ENCODE measurements around the gene CTNNA2. TPM values are rescaled to one million over a fixed set of nuclear protein-coding genes. Genes with fewer than 3 reads are reported as not detected.

Gene CTNNA2
- total RNA-seq, 1 donor from 2014 or later, result not detected

GRCh38 chr2:80459028-80459427, 946.2 kb downstream of the CTNNA2 start:
- Histone ChIP-seq H3K27me3 (no peaks in the 10 kb centered on the region), H3K4me1 (no peaks in the 10 kb centered on the region), H3K4me3 (no peak overlapping the region), H3K27ac (no peak overlapping the region), H3K9me3 (no peaks in the 10 kb centered on the region), H3K36me3 (no peaks in the 10 kb centered on the region)
- ATAC-seq, result no peak
- no peak for DNase-seq
- intact Hi-C loops (cut with DNase I), result no loop called here
- TF ChIP-seq CTCF (IDR thresholded peaks at IDR 0.05), result no peak

DNA sequence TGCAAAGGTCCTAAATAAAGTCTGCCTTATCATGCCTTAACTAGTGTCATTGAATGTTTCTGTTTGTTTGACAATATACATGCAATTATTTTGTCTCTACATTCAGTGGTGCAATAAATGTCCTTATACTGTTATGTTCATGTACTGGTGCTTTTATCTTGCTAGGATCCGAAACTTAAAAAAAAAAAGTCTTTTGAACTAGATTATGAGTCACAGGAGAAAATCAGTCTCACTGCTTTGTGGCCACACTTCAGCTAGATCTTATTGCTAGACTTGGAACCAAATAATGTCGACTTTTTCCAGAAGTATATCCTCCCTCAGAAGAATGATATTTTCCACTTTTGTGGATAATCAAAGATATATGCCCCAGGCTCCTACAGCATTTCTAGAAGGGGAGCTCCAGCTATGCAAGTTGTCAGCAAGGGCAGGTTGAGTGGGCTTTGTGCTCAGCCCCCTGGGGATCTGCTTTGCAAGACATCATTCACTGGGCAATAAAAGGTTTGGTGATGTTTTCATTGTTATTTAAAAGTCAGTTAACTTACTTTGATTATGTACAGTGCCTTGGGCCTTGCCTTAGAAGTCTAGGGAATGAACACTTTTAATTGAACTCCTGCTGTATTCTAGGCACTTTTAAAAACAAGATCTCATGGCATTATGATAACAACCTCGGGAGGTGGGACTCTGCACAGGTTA, 948.8 kb downstream of the CTNNA2 start:
- Histone ChIP-seq H3K4me3 (no peak overlapping the region), H3K4me1 (no peaks in the 10 kb centered on the region), H3K9me3 (no peaks in the 10 kb centered on the region), H3K36me3 (no peaks in the 10 kb centered on the region), H3K27ac (no peak overlapping the region), H3K27me3 (no peaks in the 10 kb centered on the region)
- no peak for TF ChIP-seq CTCF (IDR thresholded peaks at IDR 0.05)
- DNase-seq (no peak), ATAC-seq (no peak)
- intact Hi-C loops (cut with DNase I), result no loop called here

DNA sequence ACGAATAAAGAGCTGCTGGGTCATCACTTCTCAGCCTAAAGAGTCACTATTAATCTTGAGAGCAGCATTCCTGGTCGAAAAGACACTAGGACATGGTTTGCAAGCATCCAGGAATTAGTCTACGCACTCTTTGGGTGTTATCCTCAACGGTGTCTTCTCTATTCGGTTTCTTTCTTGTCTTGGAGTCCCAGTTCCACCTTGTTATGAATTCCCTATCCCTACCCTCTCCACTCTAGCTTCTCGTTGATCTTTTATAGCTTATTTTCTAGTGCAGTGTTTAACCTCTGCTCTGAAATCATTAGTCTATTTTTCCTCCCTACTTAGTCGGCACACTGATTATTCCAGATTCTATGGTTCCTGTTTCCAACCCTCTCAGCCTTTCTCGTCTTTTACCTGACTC, 949.8 kb downstream of the CTNNA2 start:
- H3K36me3 ChIP-seq, result no peaks in the 10 kb centered on the region
- TF ChIP-seq CTCF (IDR thresholded peaks at IDR 0.05), result no peak
- no peaks in the 10 kb centered on the region for H3K27me3 ChIP-seq
- no peak for DNase-seq
- no peak overlapping the region for H3K4me3 ChIP-seq
- no peak overlapping the region for H3K27ac ChIP-seq
- H3K9me3 ChIP-seq, result no peaks in the 10 kb centered on the region
- H3K4me1 ChIP-seq, result no peaks in the 10 kb centered on the region
- intact Hi-C loops (cut with DNase I), result no loop called here
- no peak for ATAC-seq

GRCh38 chr2:80464275-80464674, 951.4 kb downstream of the CTNNA2 start:
- H3K27me3 ChIP-seq, result no peaks in the 10 kb centered on the region
- no peak overlapping the region for H3K4me3 ChIP-seq
- no peaks in the 10 kb centered on the region for H3K4me1 ChIP-seq
- DNase-seq (no peak), ATAC-seq (no peak)
- no peak for TF ChIP-seq CTCF (IDR thresholded peaks at IDR 0.05)
- intact Hi-C loops (cut with DNase I), result no loop called here
- H3K27ac ChIP-seq, result no peak overlapping the region
- no peaks in the 10 kb centered on the region for H3K36me3 ChIP-seq
- no peaks in the 10 kb centered on the region for H3K9me3 ChIP-seq

- intact Hi-C loops (cut with DNase I), result no loop called here
- no peak for TF ChIP-seq CTCF (IDR thresholded peaks at IDR 0.05)
- DNase-seq, result no peak
These were observed 954.5 kb downstream of the CTNNA2 start for GRCh38 chr2:80467262-80467811.

More at GRCh38 chr2:80467262-80467811, 954.5 kb downstream of the CTNNA2 start:
- Histone ChIP-seq H3K4me1 (no peaks in the 10 kb centered on the region), H3K9me3 (no peaks in the 10 kb centered on the region), H3K4me3 (no peak overlapping the region), H3K27me3 (no peaks in the 10 kb centered on the region), H3K27ac (no peak overlapping the region), H3K36me3 (no peaks in the 10 kb centered on the region)
- no peak for ATAC-seq

Data from upper lobe of right lung (tissue), 1 donor.